EL (cell line): ENCODE measurements around the gene MCC.

ENCODE experiments used
- DNase-seq: peaks from one replicate; pipeline ENCODE4 v3.0.0-alpha.2; 2016

Gene MCC

GRCh38 chr5:113166852-113167366, 321.3 kb downstream of the MCC start:
- DNase-seq = peak; percentile 81

- DNase-seq = peak; percentile 34
Observed at GRCh38 chr5:113166261-113166660, 322.0 kb downstream of the MCC start.

GRCh38 chr5:113164021-113164420, 324.2 kb downstream of the MCC start:
- DNase-seq = no peak

GRCh38 chr5:113163328-113163727, 324.9 kb downstream of the MCC start:
- DNase-seq = peak; percentile 65

- DNase-seq = peak; percentile 38
Observed at GRCh38 chr5:113162770-113163169, 325.5 kb downstream of the MCC start.

GRCh38 chr5:113162208-113162607, 326.0 kb downstream of the MCC start:
- no peak for DNase-seq

GRCh38 chr5:113161806-113162205, 326.4 kb downstream of the MCC start:
- no peak for DNase-seq

GRCh38 chr5:113157886-113158285, 330.4 kb downstream of the MCC start:
- DNase-seq = no peak

- DNase-seq = no peak
Observed at GRCh38 chr5:113156271-113156877, 331.9 kb downstream of the MCC start.

GRCh38 chr5:113153512-113154097, 334.6 kb downstream of the MCC start:
- DNase-seq = peak; percentile 33

- no peak for DNase-seq
Observed at GRCh38 chr5:113152380-113152740, 335.9 kb downstream of the MCC start.

- DNase-seq = no peak
Observed at GRCh38 chr5:113151641-113152379, 336.4 kb downstream of the MCC start.

GRCh38 chr5:113150821-113151220, 337.4 kb downstream of the MCC start:
- no peak for DNase-seq

- no peak for DNase-seq
Observed at GRCh38 chr5:113150221-113150620, 338.0 kb downstream of the MCC start.

GRCh38 chr5:113147537-113147936, 340.7 kb downstream of the MCC start:
- no peak for DNase-seq

GRCh38 chr5:113147101-113147508, 341.1 kb downstream of the MCC start:
- peak; percentile 62 for DNase-seq

GRCh38 chr5:113145757-113146387, 342.4 kb downstream of the MCC start:
- no peak for DNase-seq

GRCh38 chr5:113142186-113142585, 346.1 kb downstream of the MCC start:
- DNase-seq = no peak

GRCh38 chr5:113140837-113141671, 347.2 kb downstream of the MCC start:
- peak; percentile 67 for DNase-seq

- DNase-seq = no peak
Observed at GRCh38 chr5:113133211-113133975, 354.9 kb downstream of the MCC start.

GRCh38 chr5:113132564-113132963, 355.7 kb downstream of the MCC start:
- DNase-seq = no peak
